HepG2 (cell line): ENCODE measurements around the gene DCAKD. TPM values are rescaled to one million over a fixed set of nuclear protein-coding genes. Genes with fewer than 3 reads are reported as not detected.
A peak's percentile ranks its signal among the peaks of the same experiment; 100 is the strongest.

Experiments
- ELF1 ChIP-seq: sonication (generic); formaldehyde crosslinking; IDR thresholded peaks from 2 replicates; pipeline ENCODE4 v1.4.0; 2020; ENCODE audit warnings: missing genetic modification reagents
- ISL2 ChIP-seq: sonication (generic); formaldehyde crosslinking; IDR thresholded peaks from 2 replicates; pipeline ENCODE4 v1.5.0; 2020; ENCODE audit warnings: missing genetic modification reagents
- KAT8 ChIP-seq: IDR thresholded peaks from 2 replicates; pipeline ENCODE4 v1.6.1; 2016; ENCODE audit warnings: missing genetic modification reagents, missing compliant biosample characterization
- NR2C2 ChIP-seq: sonication (generic); formaldehyde crosslinking; IDR thresholded peaks from 2 replicates; pipeline ENCODE4 v1.4.0; 2020; ENCODE audit warnings: missing genetic modification reagents, mild to moderate bottlenecking, moderate library complexity, borderline replicate concordance
- PPARG ChIP-seq: conservative IDR thresholded peaks from 2 replicates; pipeline ENCODE4 v1.6.1; 2016; ENCODE audit warnings: missing biosample characterization, missing genetic modification reagents
- RFX3 ChIP-seq: IDR thresholded peaks from 2 replicates; pipeline ENCODE4 v1.6.1; 2016; ENCODE audit warnings: missing biosample characterization, missing genetic modification reagents
- SOX6 ChIP-seq, 2 experiments: fragments of 450-650 bp in 1 of 2; sonication (generic) in 1 of 2; formaldehyde crosslinking in 1 of 2; IDR thresholded peaks; 2 replicates each; pipeline versions ENCODE4 v1.4.0 to v1.6.1; 2017 to 2020; ENCODE audit warnings: antibody characterized with exemption in 1 of 2, mild to moderate bottlenecking in 1 of 2, missing genetic modification reagents in 1 of 2
- TEAD3 ChIP-seq: optimal IDR thresholded peaks from 2 replicates; pipeline ENCODE3; 2016; ENCODE audit warnings: borderline replicate concordance
- ZNF138 ChIP-seq: sonication (generic); formaldehyde crosslinking; IDR thresholded peaks from 2 replicates; pipeline ENCODE4 v1.5.0; 2020; ENCODE audit warnings: mild to moderate bottlenecking, low read depth, missing genetic modification reagents
- ZNF143 ChIP-seq: sonication (generic); formaldehyde crosslinking; IDR thresholded peaks from 2 replicates; pipeline ENCODE4 v1.4.0; 2020; ENCODE audit warnings: missing genetic modification reagents
- ZNF512B ChIP-seq: sonication (generic); formaldehyde crosslinking; IDR thresholded peaks from 2 replicates; pipeline ENCODE4 v1.5.1; 2020; ENCODE audit warnings: missing genetic modification reagents, mild to moderate bottlenecking, borderline replicate concordance
- ZNF713 ChIP-seq: sonication (generic); formaldehyde crosslinking; IDR thresholded peaks from 2 replicates; pipeline ENCODE4 v1.4.0; 2020; ENCODE audit warnings: mild to moderate bottlenecking, missing genetic modification reagents
- ZNF777 ChIP-seq: sonication (generic); formaldehyde crosslinking; IDR thresholded peaks from 2 replicates; pipeline ENCODE4 v1.4.0; 2020; ENCODE audit warnings: missing genetic modification reagents
- ZNF780A ChIP-seq: sonication (generic); formaldehyde crosslinking; IDR thresholded peaks from 2 replicates; pipeline ENCODE4 v1.8.0; 2022; ENCODE audit warnings: mild to moderate bottlenecking, missing genetic modification reagents, moderate library complexity
- ZNF850 ChIP-seq: sonication (generic); formaldehyde crosslinking; conservative IDR thresholded peaks from 2 replicates; pipeline ENCODE4 v1.9.0; 2021; ENCODE audit warnings: mild to moderate bottlenecking, missing genetic modification reagents
- polyA plus RNA-seq, 8 experiments: library from polyadenylated mRNA; depleted of rRNA in 3 of 8; stranded (reverse) in 7 of 8; unstranded in 1 of 8; fragments of >200 nt; fragmentation: Illumina TruSeq in 4 of 8; extraction: Trizol in 4 of 8; gene quantifications; 2 replicates each; pipeline versions ENCODE4 v1.2.1 to v1.2.3, GENCODE V29; 2011 to 2016; ENCODE audit warnings: low read depth in 4 of 8, missing spikeins in 1 of 8, mixed read lengths in 1 of 8; ENCODE audit not compliant: insufficient read depth in 1 of 8
- total RNA-seq, 5 experiments: library from RNA; depleted of rRNA; stranded (reverse); fragments of >200 nt; fragmentation: Illumina TruSeq; extraction: Trizol; gene quantifications; 2 replicates each; pipeline ENCODE4 v1.2.3, GENCODE V29; 2016; ENCODE audit warnings: low read depth in 1 of 5
- TF ChIP-seq, protein P1 (sequence below): IDR thresholded peaks from 2 replicates; pipeline ENCODE4 v1.6.1; 2012; ENCODE audit warnings: low read length, improper control_type of control experiment
- TF ChIP-seq, protein P2 (sequence below): sonication (generic); formaldehyde crosslinking; IDR thresholded peaks from 2 replicates; pipeline ENCODE4 v1.9.0; 2021; ENCODE audit warnings: mild to moderate bottlenecking, missing genetic modification reagents

DCAKD gene
- total and polyA plus RNA-seq, 2 of the 13 experiments (the other 11 are each of a cell fraction or from before 2014, with no cell fraction given): 25.9 to 29.2 TPM

- TF ChIP-seq, protein P1, sequence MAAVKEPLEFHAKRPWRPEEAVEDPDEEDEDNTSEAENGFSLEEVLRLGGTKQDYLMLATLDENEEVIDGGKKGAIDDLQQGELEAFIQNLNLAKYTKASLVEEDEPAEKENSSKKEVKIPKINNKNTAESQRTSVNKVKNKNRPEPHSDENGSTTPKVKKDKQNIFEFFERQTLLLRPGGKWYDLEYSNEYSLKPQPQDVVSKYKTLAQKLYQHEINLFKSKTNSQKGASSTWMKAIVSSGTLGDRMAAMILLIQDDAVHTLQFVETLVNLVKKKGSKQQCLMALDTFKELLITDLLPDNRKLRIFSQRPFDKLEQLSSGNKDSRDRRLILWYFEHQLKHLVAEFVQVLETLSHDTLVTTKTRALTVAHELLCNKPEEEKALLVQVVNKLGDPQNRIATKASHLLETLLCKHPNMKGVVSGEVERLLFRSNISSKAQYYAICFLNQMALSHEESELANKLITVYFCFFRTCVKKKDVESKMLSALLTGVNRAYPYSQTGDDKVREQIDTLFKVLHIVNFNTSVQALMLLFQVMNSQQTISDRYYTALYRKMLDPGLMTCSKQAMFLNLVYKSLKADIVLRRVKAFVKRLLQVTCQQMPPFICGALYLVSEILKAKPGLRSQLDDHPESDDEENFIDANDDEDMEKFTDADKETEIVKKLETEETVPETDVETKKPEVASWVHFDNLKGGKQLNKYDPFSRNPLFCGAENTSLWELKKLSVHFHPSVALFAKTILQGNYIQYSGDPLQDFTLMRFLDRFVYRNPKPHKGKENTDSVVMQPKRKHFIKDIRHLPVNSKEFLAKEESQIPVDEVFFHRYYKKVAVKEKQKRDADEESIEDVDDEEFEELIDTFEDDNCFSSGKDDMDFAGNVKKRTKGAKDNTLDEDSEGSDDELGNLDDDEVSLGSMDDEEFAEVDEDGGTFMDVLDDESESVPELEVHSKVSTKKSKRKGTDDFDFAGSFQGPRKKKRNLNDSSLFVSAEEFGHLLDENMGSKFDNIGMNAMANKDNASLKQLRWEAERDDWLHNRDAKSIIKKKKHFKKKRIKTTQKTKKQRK: no peak
- peak; percentile 78 for TF ChIP-seq KAT8 (CRISPR knock-in tag)
- no peak; the same call in 1 of the 2 replicates for TF ChIP-seq PPARG (CRISPR knock-in tag)
- peak; percentile 73; the same call in 1 of the 2 replicates for TF ChIP-seq ZNF512B
- TF ChIP-seq ISL2 (CRISPR knock-in tag): peak; percentile 56; the same call in 1 of the 2 replicates
- TF ChIP-seq SOX6 (IDR thresholded peaks at IDR 0.05): no peak
- TF ChIP-seq SOX6 (CRISPR knock-in tag; IDR thresholded peaks at IDR 0.05): no peak; the same call in 1 of the 2 replicates
- TF ChIP-seq ZNF138: peak; percentile 73; the same call in 1 of the 2 replicates
- TF ChIP-seq, protein P2, sequence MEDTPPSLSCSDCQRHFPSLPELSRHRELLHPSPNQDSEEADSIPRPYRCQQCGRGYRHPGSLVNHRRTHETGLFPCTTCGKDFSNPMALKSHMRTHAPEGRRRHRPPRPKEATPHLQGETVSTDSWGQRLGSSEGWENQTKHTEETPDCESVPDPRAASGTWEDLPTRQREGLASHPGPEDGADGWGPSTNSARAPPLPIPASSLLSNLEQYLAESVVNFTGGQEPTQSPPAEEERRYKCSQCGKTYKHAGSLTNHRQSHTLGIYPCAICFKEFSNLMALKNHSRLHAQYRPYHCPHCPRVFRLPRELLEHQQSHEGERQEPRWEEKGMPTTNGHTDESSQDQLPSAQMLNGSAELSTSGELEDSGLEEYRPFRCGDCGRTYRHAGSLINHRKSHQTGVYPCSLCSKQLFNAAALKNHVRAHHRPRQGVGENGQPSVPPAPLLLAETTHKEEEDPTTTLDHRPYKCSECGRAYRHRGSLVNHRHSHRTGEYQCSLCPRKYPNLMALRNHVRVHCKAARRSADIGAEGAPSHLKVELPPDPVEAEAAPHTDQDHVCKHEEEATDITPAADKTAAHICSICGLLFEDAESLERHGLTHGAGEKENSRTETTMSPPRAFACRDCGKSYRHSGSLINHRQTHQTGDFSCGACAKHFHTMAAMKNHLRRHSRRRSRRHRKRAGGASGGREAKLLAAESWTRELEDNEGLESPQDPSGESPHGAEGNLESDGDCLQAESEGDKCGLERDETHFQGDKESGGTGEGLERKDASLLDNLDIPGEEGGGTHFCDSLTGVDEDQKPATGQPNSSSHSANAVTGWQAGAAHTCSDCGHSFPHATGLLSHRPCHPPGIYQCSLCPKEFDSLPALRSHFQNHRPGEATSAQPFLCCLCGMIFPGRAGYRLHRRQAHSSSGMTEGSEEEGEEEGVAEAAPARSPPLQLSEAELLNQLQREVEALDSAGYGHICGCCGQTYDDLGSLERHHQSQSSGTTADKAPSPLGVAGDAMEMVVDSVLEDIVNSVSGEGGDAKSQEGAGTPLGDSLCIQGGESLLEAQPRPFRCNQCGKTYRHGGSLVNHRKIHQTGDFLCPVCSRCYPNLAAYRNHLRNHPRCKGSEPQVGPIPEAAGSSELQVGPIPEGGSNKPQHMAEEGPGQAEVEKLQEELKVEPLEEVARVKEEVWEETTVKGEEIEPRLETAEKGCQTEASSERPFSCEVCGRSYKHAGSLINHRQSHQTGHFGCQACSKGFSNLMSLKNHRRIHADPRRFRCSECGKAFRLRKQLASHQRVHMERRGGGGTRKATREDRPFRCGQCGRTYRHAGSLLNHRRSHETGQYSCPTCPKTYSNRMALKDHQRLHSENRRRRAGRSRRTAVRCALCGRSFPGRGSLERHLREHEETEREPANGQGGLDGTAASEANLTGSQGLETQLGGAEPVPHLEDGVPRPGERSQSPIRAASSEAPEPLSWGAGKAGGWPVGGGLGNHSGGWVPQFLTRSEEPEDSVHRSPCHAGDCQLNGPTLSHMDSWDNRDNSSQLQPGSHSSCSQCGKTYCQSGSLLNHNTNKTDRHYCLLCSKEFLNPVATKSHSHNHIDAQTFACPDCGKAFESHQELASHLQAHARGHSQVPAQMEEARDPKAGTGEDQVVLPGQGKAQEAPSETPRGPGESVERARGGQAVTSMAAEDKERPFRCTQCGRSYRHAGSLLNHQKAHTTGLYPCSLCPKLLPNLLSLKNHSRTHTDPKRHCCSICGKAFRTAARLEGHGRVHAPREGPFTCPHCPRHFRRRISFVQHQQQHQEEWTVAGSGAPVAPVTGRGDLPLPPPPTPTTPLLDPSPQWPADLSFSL (CRISPR knock-in tag): no peak
- TF ChIP-seq ZNF777: peak; percentile 85
- TF ChIP-seq ZNF850 (CRISPR knock-in tag): no peak
- TF ChIP-seq ZNF780A: no peak
- no peak for TF ChIP-seq RFX3 (CRISPR knock-in tag)
- TF ChIP-seq ZNF143 (CRISPR knock-in tag): no peak
- TF ChIP-seq ELF1 (CRISPR knock-in tag): no peak
- peak; percentile 60 for TF ChIP-seq TEAD3 (CRISPR knock-in tag)
- TF ChIP-seq NR2C2 (CRISPR knock-in tag): no peak; the same call in 1 of the 2 replicates
- peak; percentile 45; the same call in 1 of the 2 replicates for TF ChIP-seq ZNF713 (CRISPR knock-in tag)
Measured at GRCh38 chr17:45021607-45022287, 29.7 kb downstream of the DCAKD start (continued).
